Measurements from ENCODE around the gene ZNF486. TPM values are rescaled to one million over a fixed set of nuclear protein-coding genes. Genes with fewer than 3 reads are reported as not detected.
"Not testable (repeated sequence)": the region's sequence is repeated elsewhere in the genome, so short reads cannot be mapped to it uniquely, and the experiment has no call there.

The ZNF486 gene
- total and polyA plus RNA-seq, 4 donors, result 0.31 to 2.8 (median 0.57) TPM

GRCh38 chr19:20151617-20152145 is 15.3 kb upstream of the ZNF486 start:
- DNase-seq (ENCODE audit: low spot score), result no peak
- TF ChIP-seq HNF4A (conservative IDR thresholded peaks at IDR 0.05) (no peak), GABPA (IDR thresholded peaks at IDR 0.05 in 1 of 2, conservative IDR thresholded peaks at IDR 0.05 in 1 of 2) (no peak), FOXA1 (IDR thresholded peaks at IDR 0.05) (no peak), REST (IDR thresholded peaks at IDR 0.05) (no peak), CTCF (IDR thresholded peaks at IDR 0.05; ENCODE audit: low read depth, low read length, missing input control) (no peak), ATF3 (IDR thresholded peaks at IDR 0.05) (no peak), MAX (IDR thresholded peaks at IDR 0.05) (no peak)
- Histone ChIP-seq H3K27me3 (ENCODE audit: control insufficient read depth in 4 of 4, insufficient read depth in 4 of 4, low read length in 3 of 4) (no peaks in the 10 kb centered on the region), H3K27ac (ENCODE audit: low read depth in 1 of 2, low read length in 2 of 2) (no peak overlapping the region), H3K36me3 (ENCODE audit: control insufficient read depth in 4 of 4, insufficient read depth in 3 of 4, low read depth in 1 of 4, low read length in 3 of 4) (no peaks in the 10 kb centered on the region), H3K9me3 (ENCODE audit: control insufficient read depth in 4 of 4, low read length in 3 of 4) (no peaks in the 10 kb centered on the region), H3K9ac (ENCODE audit: low read depth in 1 of 2, low read length in 2 of 2) (no peak overlapping the region), H3K4me3 (ENCODE audit: low read depth in 1 of 3, low read length in 3 of 3) (no peak overlapping the region), H3K4me1 (ENCODE audit: control insufficient read depth in 4 of 4, insufficient read depth in 4 of 4, low read length in 3 of 4) (no peaks in the 10 kb centered on the region)
- 68% methylated on average over 12 of the region's 12 CpGs for WGBS

GRCh38 chr19:20152506-20152905 is 14.5 kb upstream of the ZNF486 start:
- H3K36me3 ChIP-seq (ENCODE audit: control insufficient read depth in 4 of 4, insufficient read depth in 3 of 4, low read depth in 1 of 4, low read length in 3 of 4); H3K4me1 ChIP-seq (ENCODE audit: control insufficient read depth in 4 of 4, insufficient read depth in 4 of 4, low read length in 3 of 4); H3K9ac ChIP-seq (ENCODE audit: low read depth in 1 of 2, low read length in 2 of 2); H3K4me3 ChIP-seq (ENCODE audit: low read depth in 1 of 3, low read length in 3 of 3); H3K27ac ChIP-seq (ENCODE audit: low read depth in 1 of 2, low read length in 2 of 2); DNase-seq (ENCODE audit: low spot score); H3K27me3 ChIP-seq (ENCODE audit: control insufficient read depth in 4 of 4, insufficient read depth in 4 of 4, low read length in 3 of 4); H3K9me3 ChIP-seq (ENCODE audit: control insufficient read depth in 4 of 4, low read length in 3 of 4): not testable (repeated sequence)
- WGBS, result 66% methylated on average over 13 of the region's 15 CpGs

GRCh38 chr19:20153281-20153680 is 13.7 kb upstream of the ZNF486 start:
- Histone ChIP-seq H3K4me1 (ENCODE audit: control insufficient read depth in 4 of 4, insufficient read depth in 4 of 4, low read length in 3 of 4) (no peaks in the 10 kb centered on the region), H3K9me3 (ENCODE audit: control insufficient read depth in 4 of 4, low read length in 3 of 4) (no peaks in the 10 kb centered on the region), H3K36me3 (ENCODE audit: control insufficient read depth in 4 of 4, insufficient read depth in 3 of 4, low read depth in 1 of 4, low read length in 3 of 4) (no peaks in the 10 kb centered on the region), H3K9ac (ENCODE audit: low read depth in 1 of 2, low read length in 2 of 2) (no peak overlapping the region), H3K27me3 (ENCODE audit: control insufficient read depth in 4 of 4, insufficient read depth in 4 of 4, low read length in 3 of 4) (no peaks in the 10 kb centered on the region), H3K4me3 (ENCODE audit: low read depth in 1 of 3, low read length in 3 of 3) (no peak overlapping the region), H3K27ac (ENCODE audit: low read depth in 1 of 2, low read length in 2 of 2) (no peak overlapping the region)
- TF ChIP-seq FOXA2 (IDR thresholded peaks at IDR 0.05) (no peak), HNF4G (IDR thresholded peaks at IDR 0.05) (no peak), MAX (IDR thresholded peaks at IDR 0.05) (no peak), HNF4A (conservative IDR thresholded peaks at IDR 0.05) (no peak), EGR1 (IDR thresholded peaks at IDR 0.05; ENCODE audit: low read depth in 2 of 2) (no peak), ATF3 (IDR thresholded peaks at IDR 0.05) (no peak), ZBTB33 (IDR thresholded peaks at IDR 0.05) (no peak)
- no peak for DNase-seq (ENCODE audit: low spot score)
- WGBS, result 87% methylated on average over 4 of the region's 4 CpGs
